ENCODE measurements around the gene TSPAN14. TPM values are rescaled to one million over a fixed set of nuclear protein-coding genes. Genes with fewer than 3 reads are reported as not detected.

The TSPAN14 gene
- polyA plus RNA-seq, 3 donors: 123 to 160 (median 146) TPM

DNA sequence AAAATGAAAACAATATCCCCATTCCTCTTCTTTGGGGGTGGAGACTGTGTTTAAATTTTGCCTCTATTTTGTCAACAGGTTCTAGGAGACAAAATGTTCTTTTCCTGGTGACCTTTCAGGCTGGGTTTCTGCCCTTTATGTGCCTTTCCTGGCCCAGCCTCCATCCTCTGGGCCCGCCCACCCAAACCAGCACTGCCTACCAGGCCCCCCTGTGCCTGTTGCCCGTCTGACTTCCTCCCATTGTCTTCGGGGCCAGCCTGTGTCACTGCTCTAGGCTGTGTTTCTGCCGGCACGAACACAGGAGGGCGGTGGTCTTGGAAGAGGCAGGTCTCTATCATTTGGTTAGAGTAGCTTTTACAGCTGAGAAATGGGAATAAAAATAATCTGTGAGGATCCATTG, 13.9 kb downstream of the TSPAN14 start:
- Mint-ChIP-seq H3K4me3 (peak overlapping the region; percentile 27 to 35), H3K27me3 (ENCODE audit: low read depth in 3 of 3) (peaks cover 0 to 5% (median 0%) of the 10 kb centered on the region in 3 donors), H3K27ac (peak overlapping the region in 6 of 7 donors; percentile 66 to 94 (median 80)), H3K4me1 (peaks cover 83% of the 10 kb centered on the region), H3K36me3 (peaks cover 52 to 68% of the 10 kb centered on the region in 2 donors), H3K9me3 (no peaks in the 10 kb centered on the region)
- intact Hi-C loops (cut with micrococcal nuclease): no loop called here
- Histone ChIP-seq H3K4me3 (replicated peaks in 1 of 3; ENCODE audit: low read depth in 2 of 3, low read length in 3 of 3) (peak overlapping the region in 1 of 3 experiments; percentile 30), H2AFZ (ENCODE audit: insufficient read depth, low read depth, low read length, poor library complexity, severe bottlenecking) (no peak overlapping the region), H4K20me1 (ENCODE audit: insufficient read depth, low read length) (peaks cover 100% of the 10 kb centered on the region), H3K4me2 (replicated peaks; ENCODE audit: extremely low read depth, low read length, poor library complexity, severe bottlenecking) (peak overlapping the region; percentile 33), H3K9me3 (replicated peaks in 1 of 2; ENCODE audit: control insufficient read depth in 1 of 2, insufficient read depth in 1 of 2, low read length in 2 of 2) (no peaks in the 10 kb centered on the region), H3K9ac (ENCODE audit: insufficient read depth, low read length, poor library complexity, severe bottlenecking) (no peak overlapping the region), H3K27me3 (ENCODE audit: control insufficient read depth in 2 of 2, insufficient read depth in 2 of 2, low read length in 2 of 2) (no peaks in the 10 kb centered on the region), H3K79me2 (ENCODE audit: insufficient read depth, low read length) (peaks cover 100% of the 10 kb centered on the region), H3K27ac (ENCODE audit: low read depth in 1 of 2, low read length in 2 of 2) (peak overlapping the region; percentile 24 to 92), H3K36me3 (replicated peaks in 1 of 2; ENCODE audit: control insufficient read depth in 1 of 2, insufficient read depth in 2 of 2, low read length in 2 of 2) (peaks cover 35 to 57% of the 10 kb centered on the region in 2 donors), H3K4me1 (ENCODE audit: control insufficient read depth in 1 of 2, insufficient read depth in 2 of 2, low read length in 2 of 2) (peaks cover 59 to 63% of the 10 kb centered on the region in 2 donors)
- no peak for DNase-seq
- TF ChIP-seq CTCF (IDR thresholded peaks at IDR 0.05): no peak
- WGBS (ENCODE audit: insufficient coverage): 0% methylated on average over 1 of the region's 6 CpGs

DNA sequence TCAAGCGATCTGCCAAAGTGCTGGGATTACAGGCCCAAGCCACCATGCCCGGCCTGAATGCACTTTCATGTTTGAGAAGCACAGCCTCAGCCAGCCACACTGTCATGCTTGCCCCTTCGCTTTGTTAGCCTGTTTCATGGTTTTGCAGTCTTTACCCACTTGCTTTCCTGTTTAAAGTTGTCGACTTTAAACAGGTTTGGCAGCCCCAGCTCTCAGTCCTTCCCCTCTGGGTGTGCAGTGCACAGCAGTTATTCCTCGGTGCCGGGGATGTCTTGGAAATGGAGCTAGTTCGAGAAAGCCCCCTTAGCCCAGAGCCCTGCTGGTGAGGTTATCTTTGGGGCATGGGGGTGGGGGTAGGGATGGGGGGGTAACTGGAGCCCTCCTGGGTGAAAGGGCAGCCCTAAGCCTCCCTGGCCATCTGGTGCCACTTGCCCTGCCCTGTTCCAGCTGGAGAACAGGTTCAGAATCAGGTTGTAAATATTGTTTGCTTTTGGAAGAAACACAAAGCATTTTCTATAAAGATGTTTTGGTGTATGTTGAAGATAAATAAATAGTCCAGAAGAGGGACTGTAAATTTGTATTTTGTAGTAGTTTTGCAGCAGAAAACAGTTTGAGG, 14.8 kb downstream of the TSPAN14 start:
- H3K27me3 Mint-ChIP-seq (ENCODE audit: low read depth in 3 of 3): peaks cover 0 to 5% (median 0%) of the 10 kb centered on the region in 3 donors

More for the DNA sequence above, 14.8 kb downstream of the TSPAN14 start:
- H3K36me3 ChIP-seq (replicated peaks in 1 of 2; ENCODE audit: control insufficient read depth in 1 of 2, insufficient read depth in 2 of 2, low read length in 2 of 2): peaks cover 42 to 58% of the 10 kb centered on the region in 2 donors
- intact Hi-C loops (cut with micrococcal nuclease): no loop called here
- H3K27ac ChIP-seq (ENCODE audit: low read depth in 1 of 2, low read length in 2 of 2): peak overlapping the region; percentile 4 to 92
- H4K20me1 ChIP-seq (ENCODE audit: insufficient read depth, low read length): peaks cover 100% of the 10 kb centered on the region
- no peak for TF ChIP-seq CTCF (IDR thresholded peaks at IDR 0.05)
- H3K9me3 ChIP-seq (replicated peaks in 1 of 2; ENCODE audit: control insufficient read depth in 1 of 2, insufficient read depth in 1 of 2, low read length in 2 of 2): no peaks in the 10 kb centered on the region
- no peak overlapping the region for H3K4me2 ChIP-seq (replicated peaks; ENCODE audit: extremely low read depth, low read length, poor library complexity, severe bottlenecking)
- DNase-seq: no peak
- Mint-ChIP-seq H3K4me1 (peaks cover 83% of the 10 kb centered on the region), H3K27ac (peak overlapping the region in 4 of 7 donors; percentile 50 to 94 (median 78)), H3K36me3 (peaks cover 48 to 68% of the 10 kb centered on the region in 2 donors), H3K9me3 (no peaks in the 10 kb centered on the region), H3K4me3 (no peak overlapping the region)
- no peak overlapping the region for H3K9ac ChIP-seq (ENCODE audit: insufficient read depth, low read length, poor library complexity, severe bottlenecking)
- WGBS (ENCODE audit: insufficient coverage): 68% methylated on average over 4 of the region's 7 CpGs
- no peak overlapping the region for H2AFZ ChIP-seq (ENCODE audit: insufficient read depth, low read depth, low read length, poor library complexity, severe bottlenecking)
- H3K4me3 ChIP-seq (replicated peaks in 1 of 3; ENCODE audit: low read depth in 2 of 3, low read length in 3 of 3): no peak overlapping the region
- H3K79me2 ChIP-seq (ENCODE audit: insufficient read depth, low read length): peaks cover 100% of the 10 kb centered on the region
- H3K4me1 ChIP-seq (ENCODE audit: control insufficient read depth in 1 of 2, insufficient read depth in 2 of 2, low read length in 2 of 2): peaks cover 58 to 61% of the 10 kb centered on the region in 2 donors
- no peaks in the 10 kb centered on the region for H3K27me3 ChIP-seq (ENCODE audit: control insufficient read depth in 2 of 2, insufficient read depth in 2 of 2, low read length in 2 of 2)

All from CD14-positive monocyte (primary cell).